ENCODE data around the gene GALNT7. TPM values are rescaled to one million over a fixed set of nuclear protein-coding genes. Genes with fewer than 3 reads are reported as not detected.

GALNT7 gene
- total RNA-seq, 1 experiment from 2014 or later, result 156 TPM

GRCh38 chr4:173370477-173371291 is 202.1 kb downstream of the GALNT7 start, which contains the start of gene SAP30:
Gene SAP30, plus strand, starts transcription at chr4:173370954. Its CDS starts 229 bp downstream, at chr4:173371183.
- Histone ChIP-seq H3K9me3 (ENCODE audit: control insufficient read depth, insufficient read depth, low read depth, low read length) (no peaks in the 10 kb centered on the region), H3K27ac (ENCODE audit: low read length) (peak within 1 kb of the TSS; percentile 93), H3K4me1 (ENCODE audit: control insufficient read depth, insufficient read depth, low read length) (no peaks in the 10 kb centered on the region), H3K36me3 (ENCODE audit: control insufficient read depth, insufficient read depth, low read length) (peaks cover 8% of the 10 kb centered on the region), H3K27me3 (ENCODE audit: control insufficient read depth, insufficient read depth, low read length) (no peaks in the 10 kb centered on the region), H3K4me3 (ENCODE audit: low read depth in 2 of 2, low read length in 2 of 2) (peak within 1 kb of the TSS; percentile 77 to 99)
- in situ Hi-C loops (cut with HindIII; ENCODE audit: low pct_unique_long_range_greater_than_20kb, low sequenced_read_pairs) (no loop called here), intact Hi-C loops (cut with micrococcal nuclease; ENCODE audit: unreplicated experiment) (loop anchor here (5.0 kb wide), 1 partner anchor 47 kb away; no protein-coding TSS in a partner anchor)
- ATAC-seq (peak; percentile 92), DNase-seq (ENCODE audit: low read depth, low spot score) (peak; percentile 80)
- CTCF ChIA-PET, result interaction anchor here (0.6 to 1.2 kb wide), 4 partner anchors 24 to 906 kb away, joined by 3 to 8 read pairs (median 4); no protein-coding TSS in a partner anchor
- no peak for TF ChIP-seq TCF7L2 (IDR thresholded peaks at IDR 0.05; ENCODE audit: low read depth, low read length)
- TF ChIP-seq CTCF (IDR thresholded peaks at IDR 0.05), result no peak
- peak; percentile 42; the same call in 1 of the 2 replicates for TF ChIP-seq POLR2AphosphoS5 (IDR thresholded peaks at IDR 0.05; ENCODE audit: low read depth, low read length)
- TF ChIP-seq SIN3A (IDR thresholded peaks at IDR 0.05; ENCODE audit: borderline replicate concordance, insufficient read depth, low read depth, low read length), result peak; percentile 85
- TF ChIP-seq REST (IDR thresholded peaks at IDR 0.05; ENCODE audit: insufficient read depth in 1 of 2, low read depth in 2 of 2, low read length in 1 of 2), result peak; percentile 68 to 74; a peak in 3 of 4 replicates
- POLR2A ChIA-PET, result interaction anchor here (0.6 to 3.1 kb wide), 6 partner anchors 10 to 791 kb away, joined by 3 to 19 read pairs (median 4); partner anchors contain the start of gene HMGB2
- no TSS peak for BruUV-seq (replicated peaks)

- DNase-seq (ENCODE audit: low read depth, low spot score) (no peak), ATAC-seq (peak; percentile 34)
- H3K9me3 ChIP-seq (ENCODE audit: control insufficient read depth, insufficient read depth, low read depth, low read length), result no peaks in the 10 kb centered on the region
- in situ Hi-C loops (cut with HindIII; ENCODE audit: low pct_unique_long_range_greater_than_20kb, low sequenced_read_pairs) (no loop called here), intact Hi-C loops (cut with micrococcal nuclease; ENCODE audit: unreplicated experiment) (loop anchor here (5.0 kb wide), 1 partner anchor 46 kb away; no protein-coding TSS in a partner anchor)
- POLR2A ChIA-PET, result interaction anchor here (1.2 to 3.1 kb wide), 2 partner anchors 34 to 37 kb away, joined by 4 to 19 read pairs; partner anchors contain the start of gene HMGB2
- H3K27me3 ChIP-seq (ENCODE audit: control insufficient read depth, insufficient read depth, low read length), result no peaks in the 10 kb centered on the region
- peak overlapping the region; percentile 77 to 99 for H3K4me3 ChIP-seq (ENCODE audit: low read depth in 2 of 2, low read length in 2 of 2)
- TF ChIP-seq SIN3A (IDR thresholded peaks at IDR 0.05; ENCODE audit: borderline replicate concordance, insufficient read depth, low read depth, low read length) (no peak), CTCF (IDR thresholded peaks at IDR 0.05) (no peak), TCF7L2 (IDR thresholded peaks at IDR 0.05; ENCODE audit: low read depth, low read length) (no peak), POLR2AphosphoS5 (IDR thresholded peaks at IDR 0.05; ENCODE audit: low read depth, low read length) (no peak), REST (IDR thresholded peaks at IDR 0.05; ENCODE audit: insufficient read depth in 1 of 2, low read depth in 2 of 2, low read length in 1 of 2) (no peak)
- H3K4me1 ChIP-seq (ENCODE audit: control insufficient read depth, insufficient read depth, low read length), result no peaks in the 10 kb centered on the region
- H3K36me3 ChIP-seq (ENCODE audit: control insufficient read depth, insufficient read depth, low read length), result peaks cover 10% of the 10 kb centered on the region
- BruUV-seq (replicated peaks), result no TSS peak
- H3K27ac ChIP-seq (ENCODE audit: low read length), result peak overlapping the region; percentile 82
- CTCF ChIA-PET, result interaction anchor here (0.6 kb wide), 1 partner anchor 25 kb away, joined by 3 read pairs; no protein-coding TSS in a partner anchor
Observed at GRCh38 chr4:173371292-173372192, 202.9 kb downstream of the GALNT7 start.
